HL-60 (cell line): ENCODE results near the gene CDC73.

ENCODE experiments used
- CTCF ChIP-seq: IDR thresholded peaks from one replicate; pipeline ENCODE4 v1.5.1; 2011; ENCODE audit warnings: low read length, control low read depth, inconsistent platforms; ENCODE audit not compliant: insufficient read depth
- GABPA ChIP-seq: IDR thresholded peaks from 2 replicates; pipeline ENCODE4 v1.6.1; 2012; ENCODE audit warnings: low read depth
- POLR2AphosphoS5 ChIP-seq: IDR thresholded peaks from 2 replicates; pipeline ENCODE4 v1.6.1; 2012; ENCODE audit warnings: low read depth
- TF ChIP-seq, protein P1 (sequence below): IDR thresholded peaks from 2 replicates; pipeline ENCODE4 v1.6.1; 2012; ENCODE audit warnings: low read depth; ENCODE audit not compliant: insufficient replicate concordance

DNA sequence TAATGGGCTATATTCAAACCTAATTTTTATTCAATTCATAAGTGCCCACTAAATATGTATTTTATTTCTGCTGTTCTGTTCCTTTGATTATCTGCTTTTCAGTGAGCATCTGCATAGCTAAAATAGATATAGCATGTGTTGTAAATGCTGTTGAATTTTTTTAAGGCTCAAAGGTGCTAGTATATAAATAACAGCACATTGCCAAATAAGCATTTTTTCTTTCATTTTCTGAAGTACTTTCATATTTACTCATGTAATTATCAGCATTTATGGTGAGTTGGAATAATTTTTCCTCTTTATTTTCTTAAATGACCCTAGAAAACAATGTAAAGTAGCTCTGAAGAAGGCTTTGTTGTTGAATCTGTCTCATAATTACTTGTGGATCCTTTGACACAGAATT is 134.2 kb downstream of the CDC73 start:
- no peak for TF ChIP-seq GABPA
- TF ChIP-seq POLR2AphosphoS5: no peak
- no peak for TF ChIP-seq CTCF
- TF ChIP-seq, protein P1, sequence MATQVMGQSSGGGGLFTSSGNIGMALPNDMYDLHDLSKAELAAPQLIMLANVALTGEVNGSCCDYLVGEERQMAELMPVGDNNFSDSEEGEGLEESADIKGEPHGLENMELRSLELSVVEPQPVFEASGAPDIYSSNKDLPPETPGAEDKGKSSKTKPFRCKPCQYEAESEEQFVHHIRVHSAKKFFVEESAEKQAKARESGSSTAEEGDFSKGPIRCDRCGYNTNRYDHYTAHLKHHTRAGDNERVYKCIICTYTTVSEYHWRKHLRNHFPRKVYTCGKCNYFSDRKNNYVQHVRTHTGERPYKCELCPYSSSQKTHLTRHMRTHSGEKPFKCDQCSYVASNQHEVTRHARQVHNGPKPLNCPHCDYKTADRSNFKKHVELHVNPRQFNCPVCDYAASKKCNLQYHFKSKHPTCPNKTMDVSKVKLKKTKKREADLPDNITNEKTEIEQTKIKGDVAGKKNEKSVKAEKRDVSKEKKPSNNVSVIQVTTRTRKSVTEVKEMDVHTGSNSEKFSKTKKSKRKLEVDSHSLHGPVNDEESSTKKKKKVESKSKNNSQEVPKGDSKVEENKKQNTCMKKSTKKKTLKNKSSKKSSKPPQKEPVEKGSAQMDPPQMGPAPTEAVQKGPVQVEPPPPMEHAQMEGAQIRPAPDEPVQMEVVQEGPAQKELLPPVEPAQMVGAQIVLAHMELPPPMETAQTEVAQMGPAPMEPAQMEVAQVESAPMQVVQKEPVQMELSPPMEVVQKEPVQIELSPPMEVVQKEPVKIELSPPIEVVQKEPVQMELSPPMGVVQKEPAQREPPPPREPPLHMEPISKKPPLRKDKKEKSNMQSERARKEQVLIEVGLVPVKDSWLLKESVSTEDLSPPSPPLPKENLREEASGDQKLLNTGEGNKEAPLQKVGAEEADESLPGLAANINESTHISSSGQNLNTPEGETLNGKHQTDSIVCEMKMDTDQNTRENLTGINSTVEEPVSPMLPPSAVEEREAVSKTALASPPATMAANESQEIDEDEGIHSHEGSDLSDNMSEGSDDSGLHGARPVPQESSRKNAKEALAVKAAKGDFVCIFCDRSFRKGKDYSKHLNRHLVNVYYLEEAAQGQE: no peak
